Stimulated activated naive CD8-positive, alpha-beta T cell treated with anti-CD3 and anti-CD28 coated beads, Interleukin-15, amount 100 ng/mL, for 72 hours (primary cell): ENCODE data around the gene DSG4.

ENCODE experiments used
- ATAC-seq: fragments of 150-1000 bp; cut with Tn5 transposase; 2 replicates; pipeline ENCODE4 v1.10.0; 2021; ENCODE audit warnings: mild to moderate bottlenecking, moderate library complexity
- DNase-seq, 2 donors: peaks; one replicate each; pipeline ENCODE4 v3.0.0; 2021 to 2022
- H3K27ac Mint-ChIP-seq, 2 donors: one replicate each; pipeline ENCODE4 v1.8.0; 2022; ENCODE audit warnings: mild to moderate bottlenecking in 2 of 2, mixed read lengths in 2 of 2, moderate library complexity in 2 of 2
- H3K27me3 Mint-ChIP-seq: one replicate; pipeline ENCODE4 v1.8.0; 2022; ENCODE audit warnings: mixed read lengths
- H3K4me1 Mint-ChIP-seq: one replicate; pipeline ENCODE4 v1.8.0; 2022; ENCODE audit warnings: mild to moderate bottlenecking, mixed read lengths
- H3K4me3 Mint-ChIP-seq, 2 donors: one replicate each; pipeline ENCODE4 v1.8.0; 2022; ENCODE audit warnings: mild to moderate bottlenecking in 2 of 2, mixed read lengths in 2 of 2, moderate library complexity in 1 of 2
- H3K9me3 Mint-ChIP-seq, 2 donors: one replicate each; pipeline ENCODE4 v1.8.0; 2022; ENCODE audit warnings: mixed read lengths in 2 of 2

The DSG4 gene

GRCh38 chr18:31451625-31452024, 75.0 kb downstream of the DSG4 start:
- H3K27me3 Mint-ChIP-seq: no peaks in the 10 kb centered on the region

GRCh38 chr18:31454066-31454708, 77.6 kb downstream of the DSG4 start:
- DNase-seq: no peak
- H3K4me3 Mint-ChIP-seq: no peak overlapping the region
- H3K9me3 Mint-ChIP-seq: peaks cover 0 to under 1% of the 10 kb centered on the region in 2 donors
- H3K27ac Mint-ChIP-seq: no peak overlapping the region
- H3K27me3 Mint-ChIP-seq: no peaks in the 10 kb centered on the region
- ATAC-seq: no peak
- no peaks in the 10 kb centered on the region for H3K4me1 Mint-ChIP-seq

More at GRCh38 chr18:31451625-31452024, 75.0 kb downstream of the DSG4 start:
- DNase-seq (no peak), ATAC-seq (no peak)
- H3K27ac Mint-ChIP-seq: no peak overlapping the region
- no peaks in the 10 kb centered on the region for H3K9me3 Mint-ChIP-seq
- H3K4me3 Mint-ChIP-seq: no peak overlapping the region
- no peaks in the 10 kb centered on the region for H3K4me1 Mint-ChIP-seq
